Activated naive CD4-positive, alpha-beta T cell (primary cell): ENCODE results near the gene LHFPL6.

Experiments used
- DNase-seq, 4 experiments: peaks; one replicate each; lab custom pipeline; 2025; lab: John Stamatoyannopoulos, UW

The LHFPL6 gene

GRCh38 chr13:39590466-39591036 is 12.4 kb downstream of the LHFPL6 start:
- DNase-seq: no peak

GRCh38 chr13:39588384-39588783 is 14.6 kb downstream of the LHFPL6 start:
- DNase-seq: no peak

GRCh38 chr13:39587939-39588338 is 15.1 kb downstream of the LHFPL6 start:
- no peak for DNase-seq

GRCh38 chr13:39586958-39587605 is 15.9 kb downstream of the LHFPL6 start:
- DNase-seq: no peak

- no peak for DNase-seq
Observed at GRCh38 chr13:39586151-39586550, 16.8 kb downstream of the LHFPL6 start.

GRCh38 chr13:39585219-39585618 is 17.8 kb downstream of the LHFPL6 start:
- no peak for DNase-seq

GRCh38 chr13:39580881-39581575 is 22.0 kb downstream of the LHFPL6 start:
- no peak for DNase-seq

GRCh38 chr13:39578821-39579291 is 24.1 kb downstream of the LHFPL6 start:
- DNase-seq: no peak

- DNase-seq: no peak
Observed at GRCh38 chr13:39577838-39578491, 25.0 kb downstream of the LHFPL6 start.

- no peak for DNase-seq
Observed at GRCh38 chr13:39577203-39577602, 25.8 kb downstream of the LHFPL6 start.

- DNase-seq: no peak
Observed at GRCh38 chr13:39575641-39576238, 27.3 kb downstream of the LHFPL6 start.

- DNase-seq: no peak
Observed at GRCh38 chr13:39571502-39572092, 31.4 kb downstream of the LHFPL6 start.

- no peak for DNase-seq
Observed at GRCh38 chr13:39567569-39567968, 35.4 kb downstream of the LHFPL6 start.

GRCh38 chr13:39566216-39566869 is 36.6 kb downstream of the LHFPL6 start:
- no peak for DNase-seq

- no peak for DNase-seq
Observed at GRCh38 chr13:39565036-39565949, 37.7 kb downstream of the LHFPL6 start.

GRCh38 chr13:39563470-39563735 is 39.6 kb downstream of the LHFPL6 start:
- DNase-seq: no peak

- no peak for DNase-seq
Observed at GRCh38 chr13:39561971-39562370, 41.0 kb downstream of the LHFPL6 start.

- DNase-seq: no peak
Observed at GRCh38 chr13:39559847-39560246, 43.1 kb downstream of the LHFPL6 start.

GRCh38 chr13:39557285-39557955 is 45.6 kb downstream of the LHFPL6 start:
- DNase-seq: no peak

GRCh38 chr13:39556866-39557265 is 46.1 kb downstream of the LHFPL6 start:
- DNase-seq: no peak
